K562 (cell line): ENCODE data around the gene SEC16A. TPM values are rescaled to one million over a fixed set of nuclear protein-coding genes. Genes with fewer than 3 reads are reported as not detected.
A peak's percentile ranks its signal among the peaks of the same experiment; 100 is the strongest.

ENCODE experiments used
- ATAC-seq: fragments of 200-7000 bp; cut with Tn5 transposase; 3 replicates; pipeline ENCODE4 v1.9.1; 2020; ENCODE audit warnings: moderate library complexity
- BruUV-seq: library from RNA; stranded (reverse); fragments of 400-500 nt; replicated peaks from 2 replicates; lab custom pipeline; 2021; lab: Mats Ljungman, UMichigan
- CTCF ChIA-PET: fragments of 300-600 bp; formaldehyde crosslinking; extraction: SDS; loops from one replicate; lab custom pipeline; 2021; ENCODE audit warnings: low intra/inter-chr PET ratio; lab: Yijun Ruan, JAX
- POLR2A ChIA-PET: fragments of 300-600, 350-650 bp; sonication (Branson Sonifier 250); formaldehyde crosslinking; extraction: SDS; loops from one replicate; lab custom pipeline; 2021; ENCODE audit warnings: antibody characterized with exemption, inconsistent platforms; lab: Yijun Ruan, JAX
- DNase-seq, 4 experiments: peaks; one replicate each; pipeline versions ENCODE4 v3.0.0 to v3.0.0-alpha.2; 2011 to 2018; ENCODE audit warnings: low spot score in 3 of 4, mixed read lengths in 3 of 4; ENCODE audit errors: extremely low read depth in 1 of 4
- FAIRE-seq: peaks from 2 replicates; lab custom pipeline; 2011; peaks lifted over from hg19 to GRCh38; lab: Jason Lieb, UNC
- H2AFZ ChIP-seq: 2 replicates; pipeline ENCODE4 v1.6.0; 2011; ENCODE audit warnings: low read depth, low read length, control low read depth, inconsistent platforms
- H3K27ac ChIP-seq: fragments of 200-600 bp; 3 replicates; pipeline ENCODE4 v1.8.0; 2011; ENCODE audit warnings: low read depth, mild to moderate bottlenecking, control low read depth, inconsistent platforms, low read length, moderate library complexity, mixed read lengths; ENCODE audit errors: extremely low read depth
- H3K27me3 ChIP-seq, 2 experiments: fragments of 300-600 bp in 1 of 2; 2 replicates in 1 of 2; 3 replicates in 1 of 2; pipeline versions ENCODE4 v1.6.0 to v1.8.0; 2011; ENCODE audit warnings: inconsistent platforms in 2 of 2, low read length in 2 of 2, mild to moderate bottlenecking in 1 of 2, mixed read lengths in 1 of 2, moderate library complexity in 1 of 2; ENCODE audit not compliant: control insufficient read depth in 2 of 2, insufficient read depth in 2 of 2
- H3K36me3 ChIP-seq: fragments of 300-600 bp; 3 replicates; pipeline ENCODE4 v1.8.0; 2011; ENCODE audit warnings: mild to moderate bottlenecking, low read length, inconsistent platforms; ENCODE audit not compliant: control insufficient read depth, insufficient read depth
- H3K4me1 ChIP-seq, 2 experiments: fragments of 200-600 bp in 1 of 2; replicated peaks in 1 of 2; 2 replicates in 1 of 2; 3 replicates in 1 of 2; pipeline versions ENCODE4 v1.5.1 to v1.8.0; 2011; ENCODE audit warnings: inconsistent platforms in 2 of 2, low read length in 2 of 2, mild to moderate bottlenecking in 1 of 2, mixed read lengths in 1 of 2, moderate library complexity in 1 of 2; ENCODE audit not compliant: control insufficient read depth in 2 of 2, insufficient read depth in 2 of 2
- H3K4me2 ChIP-seq: 2 replicates; pipeline ENCODE4 v1.6.1; 2011; ENCODE audit warnings: low read length, control low read depth, inconsistent platforms, mixed read lengths; ENCODE audit not compliant: insufficient read depth
- H3K4me3 ChIP-seq: fragments of 200-600 bp; sonication (generic), shearing (Covaris generic); 2 replicates; pipeline ENCODE4 v1.5.1; 2016; ENCODE audit warnings: control low read depth, inconsistent platforms
- H3K79me2 ChIP-seq: fragments of 200-600 bp; 3 replicates; pipeline ENCODE4 v1.8.0; 2011; ENCODE audit warnings: low read length, inconsistent platforms; ENCODE audit not compliant: control insufficient read depth, insufficient read depth
- H3K9ac ChIP-seq, 2 experiments: 2 replicates each; pipeline versions ENCODE4 v1.6.0 to v1.6.1; 2011; ENCODE audit warnings: low read depth in 2 of 2, low read length in 2 of 2, control low read depth in 1 of 2, inconsistent platforms in 1 of 2, mild to moderate bottlenecking in 1 of 2, mixed read lengths in 1 of 2; ENCODE audit not compliant: insufficient read depth in 1 of 2
- H3K9me1 ChIP-seq: one replicate; pipeline ENCODE4 v1.6.0; 2011; ENCODE audit warnings: inconsistent platforms, mild to moderate bottlenecking, low read length, moderate library complexity; ENCODE audit not compliant: control insufficient read depth, insufficient read depth
- H3K9me3 ChIP-seq: replicated peaks from 2 replicates; pipeline ENCODE4 v1.5.1; 2011; ENCODE audit warnings: low read depth, low read length, inconsistent platforms; ENCODE audit not compliant: control insufficient read depth, insufficient read depth
- H4K20me1 ChIP-seq: replicated peaks from 2 replicates; pipeline ENCODE4 v1.6.1; 2011; ENCODE audit warnings: low read length, inconsistent platforms, mixed read lengths; ENCODE audit not compliant: control insufficient read depth, insufficient read depth
- ATF7 ChIP-seq: fragments of 450-650 bp; IDR thresholded peaks from 2 replicates; pipeline ENCODE4 v1.7.1; 2014; ENCODE audit warnings: mild to moderate bottlenecking, moderate library complexity
- HNRNPLL ChIP-seq: fragments of 200-400 bp; formaldehyde crosslinking; IDR thresholded peaks from 2 replicates; pipeline ENCODE4 v1.6.1; 2017; ENCODE audit warnings: low read length, low read depth, mild to moderate bottlenecking; ENCODE audit not compliant: poor library complexity, severe bottlenecking
- PHB ChIP-seq: fragments of 250-450 bp; sonication (Bioruptor Pico); IDR thresholded peaks from 2 replicates; pipeline ENCODE4 v1.5.0; 2021
- RBM39 ChIP-seq: fragments of 200-400 bp; formaldehyde crosslinking; optimal IDR thresholded peaks from 2 replicates; pipeline ENCODE3; 2018; ENCODE audit warnings: low read depth, low read length
- TAL1 ChIP-seq: fragments of 450-650 bp; IDR thresholded peaks from 2 replicates; pipeline ENCODE4 v1.6.1; 2016; ENCODE audit warnings: mild to moderate bottlenecking
- ZBTB49 ChIP-seq: sonication (generic); formaldehyde crosslinking; IDR thresholded peaks from 2 replicates; pipeline ENCODE4 v1.8.0; 2022; ENCODE audit warnings: missing genetic modification reagents, mild to moderate bottlenecking, borderline replicate concordance
- ZBTB9 ChIP-seq: fragments of 450-650 bp; formaldehyde crosslinking; IDR thresholded peaks from 2 replicates; pipeline ENCODE4 v1.4.0; 2020; ENCODE audit warnings: mild to moderate bottlenecking, moderate library complexity
- WGBS: fragments of 100-300 bp; shearing (Covaris generic); methylation state at CpG from one replicate; pipeline ENCODE4 v1.1.6; 2016; ENCODE audit warnings: low coverage, mixed read lengths; ENCODE audit not compliant: insufficient coverage; ENCODE audit errors: missing lambda C conversion rate; 5-methylcytosine and 5-hydroxymethylcytosine counted together
- in situ Hi-C: fragments of 300-500 bp; cut with MboI; formaldehyde crosslinking; loops from 4 replicates; pipeline ENCODE4 v1.15.0; 2018; ENCODE audit warnings: inconsistent platforms, mixed read lengths
- intact Hi-C: fragments of 100-400 bp; cut with micrococcal nuclease; formaldehyde crosslinking; loops from 2 replicates; pipeline ENCODE4 v1.14.2; 2022
- polyA plus RNA-seq, 8 experiments: library from polyadenylated mRNA; depleted of rRNA in 4 of 8; stranded (reverse) in 5 of 8; unstranded in 3 of 8; fragments of >200 nt; fragmentation: Nextera tagmentation in 2 of 8; fragmentation: Illumina TruSeq in 1 of 8; extraction: Ambion mirVana in 2 of 8; extraction: Trizol in 1 of 8; gene quantifications; 2 replicates each; pipeline versions ENCODE4 v1.2.1 to v1.2.3, GENCODE V29; 2011 to 2014; ENCODE audit warnings: inconsistent platforms in 1 of 8, missing spikeins in 1 of 8
- total RNA-seq, 7 experiments: library from RNA; depleted of rRNA in 6 of 7; stranded (reverse); fragments of >200 nt in 6 of 7; fragmentation: Illumina TruSeq in 2 of 7; extraction: Trizol in 2 of 7; gene quantifications; 2 replicates each; pipeline versions ENCODE4 v1.2.1 to v1.2.3, GENCODE V29; 2011 to 2021; ENCODE audit warnings: low replicate concordance in 1 of 7

Gene SEC16A
- total and polyA plus RNA-seq, 9 of the 15 experiments (the other 6 are each of a cell fraction or from before 2014, with no cell fraction given) = 8.3 to 62.8 (median 14.0) TPM

- H3K27me3 ChIP-seq = peaks cover 0 to 31% of the 10 kb centered on the region in 2 experiments; a peak in 3 of 5 replicates
- no peak overlapping the region for H2AFZ ChIP-seq
- in situ Hi-C loops = no loop called here
- DNase-seq (no peak), FAIRE-seq (no peak), ATAC-seq (no peak)
- intact Hi-C loops = loop anchor here (5.0 kb wide), 1 partner anchor 205 kb away; no protein-coding TSS in a partner anchor
- POLR2A ChIA-PET = interaction anchor here (0.9 to 1.3 kb wide), 3 partner anchors 41 to 144 kb away, joined by 3 to 4 read pairs (median 3); no protein-coding TSS in a partner anchor
- H3K4me1 ChIP-seq = peaks cover 8 to 35% of the 10 kb centered on the region in 2 experiments
- no peak for TF ChIP-seq ZBTB49 (CRISPR knock-in tag)
- TF ChIP-seq HNRNPLL = no peak
- TF ChIP-seq RBM39 = no peak
- no peak for TF ChIP-seq ATF7
- TF ChIP-seq PHB = no peak
- no peak for TF ChIP-seq ZBTB9 (CRISPR knock-in tag)
- TF ChIP-seq TAL1 = no peak
- peaks cover 9% of the 10 kb centered on the region for H3K79me2 ChIP-seq
- H4K20me1 ChIP-seq = peaks cover 15% of the 10 kb centered on the region
- no TSS peak for BruUV-seq
- no peaks in the 10 kb centered on the region for H3K9me3 ChIP-seq
- WGBS = 26% methylated on average over 18 of the region's 18 CpGs
- H3K4me2 ChIP-seq = no peak overlapping the region
- 0 out of 4 replicates have a peak overlapping the region, but pooled peaks of 1 of the 2 experiments have one; percentile 53 for H3K9ac ChIP-seq
- no peak overlapping the region for H3K27ac ChIP-seq
- H3K36me3 ChIP-seq = no peaks in the 10 kb centered on the region; the same call in 2 of the 3 replicates
- H3K4me3 ChIP-seq = no peak overlapping the region
- H3K9me1 ChIP-seq = no peaks in the 10 kb centered on the region
- CTCF ChIA-PET = interaction anchor here (1.9 to 7.1 kb wide), 4 partner anchors 138 to 158 kb away, joined by 7 to 154 read pairs (median 18); no protein-coding TSS in a partner anchor
Observed at GRCh38 chr9:136486823-136487620, 4.2 kb upstream of the SEC16A start.
